ENCODE data around the gene TIMM29.

TIMM29 gene

GRCh38 chr19:10928563-10929401 lies at the start of gene TIMM29, which contains the start of gene YIPF2:
Gene TIMM29 (plus strand): TSS chr19:10928811. CDS start chr19:10928823, 12 bp downstream.
Gene YIPF2 (minus strand): TSS chr19:10928639. CDS start chr19:10928410, 229 bp downstream.
- peak; percentile 97 to 99 for DNase-seq

- no peak for DNase-seq
Measured at GRCh38 chr19:10881403-10882107, 47.1 kb upstream of the TIMM29 start.

- DNase-seq = no peak
Measured at GRCh38 chr19:10882108-10882457, 46.5 kb upstream of the TIMM29 start.

- no peak for DNase-seq
Measured at GRCh38 chr19:10884274-10884673, 44.3 kb upstream of the TIMM29 start.

- no peak for DNase-seq
Measured at GRCh38 chr19:10885201-10886169, 43.1 kb upstream of the TIMM29 start.

GRCh38 chr19:10887616-10888367 lies 40.8 kb upstream of the TIMM29 start:
- DNase-seq = no peak

- no peak for DNase-seq
Measured at GRCh38 chr19:10888421-10888866, 40.2 kb upstream of the TIMM29 start.

- no peak for DNase-seq
Measured at GRCh38 chr19:10889880-10890279, 38.7 kb upstream of the TIMM29 start.

DNA sequence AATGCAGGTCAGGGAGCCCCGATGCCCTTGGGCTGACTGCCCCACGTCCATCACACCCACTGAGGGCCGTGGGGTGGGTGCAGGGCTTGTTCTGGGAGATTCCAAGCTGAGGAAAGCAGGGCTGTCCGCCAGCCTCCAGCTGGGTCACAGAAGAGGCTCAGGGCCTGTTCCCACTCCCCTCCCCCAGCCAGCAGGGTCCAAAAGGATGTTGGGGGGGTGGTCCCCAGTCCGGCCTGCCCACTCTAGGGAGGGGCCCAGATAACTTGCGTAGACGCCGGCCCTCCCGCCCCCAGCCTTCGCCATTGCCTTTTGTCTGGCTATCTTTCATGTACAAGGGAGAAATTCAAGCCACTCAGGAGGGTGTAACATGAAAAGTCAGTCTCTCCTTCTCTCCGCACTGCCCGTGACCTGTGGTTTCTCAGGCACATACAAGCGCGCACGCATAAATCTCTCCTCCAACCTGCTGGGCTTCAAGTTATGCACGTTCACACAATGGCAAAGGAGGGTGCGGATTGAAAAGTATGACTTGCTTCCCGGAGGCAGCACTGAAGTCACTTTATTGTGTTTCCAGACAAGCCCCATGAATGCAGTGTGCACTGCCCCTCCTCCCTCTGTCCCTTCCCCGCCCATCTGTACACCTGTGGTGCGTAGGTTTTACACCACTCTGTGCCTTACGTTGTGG lies 37.1 kb upstream of the TIMM29 start:
- no peak for DNase-seq

DNA sequence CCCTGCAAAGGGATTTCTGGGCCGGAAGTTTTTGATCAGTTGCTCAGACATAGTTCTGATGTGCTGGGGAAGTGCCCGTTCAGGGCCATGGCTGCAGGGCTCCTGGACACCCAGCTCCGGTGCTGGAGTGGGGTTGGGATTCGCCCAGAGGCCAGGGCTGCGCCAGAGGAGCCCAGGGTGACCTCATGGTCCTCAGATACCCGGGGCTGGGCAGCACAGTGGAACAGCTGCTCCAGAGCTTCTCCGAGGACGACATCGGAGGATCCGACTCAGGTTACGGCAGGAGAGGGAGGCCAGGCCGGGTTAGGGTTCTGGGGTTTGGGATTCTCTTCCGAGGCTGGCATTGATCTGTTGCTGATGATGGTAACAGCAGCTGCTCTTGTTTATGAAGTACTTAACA lies 36.4 kb upstream of the TIMM29 start:
- no peak for DNase-seq

- DNase-seq = no peak
Measured at GRCh38 chr19:10894911-10895213, 33.7 kb upstream of the TIMM29 start.

DNA sequence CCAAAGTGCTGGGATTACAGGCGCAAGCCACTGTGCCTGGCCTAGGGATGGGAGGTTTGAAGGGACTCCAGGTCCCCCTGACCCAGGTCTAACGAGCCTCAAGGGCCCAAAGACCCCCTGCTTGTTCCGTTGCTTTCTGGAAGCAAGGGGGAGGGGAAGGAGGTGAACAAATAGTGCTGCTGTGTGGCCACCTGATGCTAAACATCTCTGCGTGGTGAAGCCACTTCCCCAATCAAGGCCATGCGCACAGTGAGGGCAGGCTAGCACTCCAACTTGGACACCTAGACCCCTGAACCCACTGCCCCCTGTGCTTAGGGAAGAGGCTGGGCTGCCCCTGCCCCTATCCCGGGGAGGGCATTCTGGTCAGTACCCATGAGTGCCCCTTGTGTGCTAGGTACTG lies 33.2 kb upstream of the TIMM29 start:
- no peak for DNase-seq

DNA sequence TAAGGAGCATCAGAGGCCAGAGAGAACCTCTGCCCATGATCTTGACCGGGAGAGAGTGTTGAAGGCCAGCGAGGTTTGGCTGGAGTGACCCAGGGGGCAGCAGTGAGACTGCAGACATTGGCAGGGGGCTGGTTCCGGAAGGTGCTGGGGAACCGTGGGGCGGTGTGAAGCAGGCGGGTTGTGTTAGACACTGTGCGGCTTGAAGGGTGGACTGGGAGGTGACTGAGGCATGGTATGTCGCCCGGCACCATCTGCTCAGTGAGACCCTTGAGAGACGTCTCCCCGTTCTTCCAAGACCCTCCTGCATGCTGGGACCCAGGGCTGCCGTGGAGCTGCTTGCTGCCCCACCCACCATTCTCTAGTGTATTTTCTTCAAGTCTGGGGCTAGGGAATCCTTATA lies 32.7 kb upstream of the TIMM29 start:
- DNase-seq = no peak

DNA sequence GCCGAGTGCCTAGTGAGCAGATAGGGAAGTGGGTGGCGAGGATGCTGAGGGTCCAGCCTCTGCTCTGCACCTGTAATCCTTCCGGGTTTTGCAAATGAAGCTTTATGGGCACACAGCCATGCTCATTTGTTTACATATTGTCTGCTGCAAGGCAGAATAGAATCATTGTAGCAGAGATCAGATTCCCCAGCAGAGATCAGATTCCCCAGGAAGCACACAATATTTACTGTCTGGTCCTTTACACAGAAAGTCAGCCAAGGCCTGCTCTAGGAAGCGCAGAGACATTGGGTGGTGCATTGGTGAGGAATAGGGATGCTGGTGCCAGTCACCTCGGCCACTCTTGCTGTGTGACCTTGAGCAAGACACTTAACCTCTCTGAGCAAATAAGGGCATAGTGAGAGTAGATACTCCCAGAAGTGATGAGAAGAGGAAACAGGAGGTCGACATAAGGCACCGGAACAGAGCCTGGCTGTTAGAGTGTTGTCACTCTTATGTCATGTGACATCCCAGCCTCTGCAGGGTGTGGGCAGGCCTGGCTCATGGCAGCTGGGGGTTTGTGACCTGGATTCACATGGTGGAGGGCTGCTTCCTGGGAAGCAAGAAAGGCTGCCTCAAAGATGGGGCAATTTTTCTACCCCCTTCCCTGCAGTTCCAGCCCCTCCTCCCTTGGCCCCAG lies 31.6 kb upstream of the TIMM29 start:
- no peak for DNase-seq

DNA sequence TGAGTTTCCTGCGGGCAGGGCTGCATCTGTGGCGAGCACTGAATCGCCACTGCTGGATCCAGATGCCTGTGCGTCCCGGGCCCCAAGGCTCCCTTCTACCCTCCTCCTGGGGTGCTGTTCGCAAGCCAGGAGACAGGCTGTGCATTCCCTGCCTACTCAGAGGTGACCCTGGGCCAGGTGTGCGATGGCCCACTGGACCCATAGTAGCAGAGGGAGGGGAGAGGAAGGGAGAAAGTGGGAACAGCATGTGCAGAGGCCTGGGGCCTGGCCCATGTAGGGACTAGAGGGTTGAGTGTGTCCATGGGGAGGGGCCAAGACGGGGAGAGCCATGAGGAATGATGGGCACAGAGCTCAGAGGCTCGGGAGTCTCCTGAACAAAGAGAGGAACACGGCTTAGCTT lies 30.0 kb upstream of the TIMM29 start:
- DNase-seq = no peak

DNA sequence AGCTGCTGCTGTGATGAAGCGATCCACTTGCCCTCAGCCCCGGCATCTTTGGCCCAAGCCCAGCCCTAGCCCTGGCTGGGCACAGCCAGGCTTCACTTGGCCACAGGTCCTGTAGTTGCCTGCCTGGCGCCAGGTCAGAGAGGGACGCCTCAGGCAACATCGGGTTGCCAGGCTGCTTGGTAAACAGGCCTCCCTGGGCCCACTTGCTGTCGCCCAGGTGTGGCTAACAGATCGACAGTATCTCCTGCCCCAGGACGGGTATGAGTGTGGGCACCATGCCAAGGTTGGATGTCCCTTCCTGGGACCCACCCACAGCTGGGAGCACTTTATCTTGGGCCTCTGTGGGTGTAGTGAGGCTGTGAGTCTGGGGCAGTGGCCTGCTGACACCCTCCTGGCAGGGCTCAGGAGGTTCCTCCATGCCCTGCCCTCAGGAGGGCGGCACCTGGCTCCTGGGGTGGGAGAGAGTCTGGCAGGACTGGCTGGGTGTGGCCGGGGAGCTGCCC lies 29.4 kb upstream of the TIMM29 start:
- DNase-seq = peak in 1 of 2 experiments; percentile 57

DNA sequence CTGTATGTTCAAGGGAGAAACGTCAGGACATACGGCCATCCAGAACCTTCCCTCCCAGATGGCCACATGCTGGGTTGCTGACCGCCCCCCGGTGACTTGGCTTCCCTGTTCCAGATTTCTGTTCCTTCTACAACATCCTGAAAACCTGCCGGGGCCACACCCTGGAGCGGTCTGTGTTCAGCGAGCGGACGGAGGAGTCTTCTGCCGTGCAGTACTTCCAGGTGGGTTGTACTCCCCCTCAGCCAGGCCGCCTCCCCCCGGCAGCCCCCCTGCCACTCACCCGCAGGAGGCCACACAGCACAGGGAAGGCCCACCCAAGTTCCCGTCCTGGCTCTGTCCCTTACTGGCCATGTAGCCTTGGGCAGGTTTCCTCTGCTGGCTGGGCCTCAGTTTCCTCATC lies 20.7 kb upstream of the TIMM29 start:
- no peak for DNase-seq

DNA sequence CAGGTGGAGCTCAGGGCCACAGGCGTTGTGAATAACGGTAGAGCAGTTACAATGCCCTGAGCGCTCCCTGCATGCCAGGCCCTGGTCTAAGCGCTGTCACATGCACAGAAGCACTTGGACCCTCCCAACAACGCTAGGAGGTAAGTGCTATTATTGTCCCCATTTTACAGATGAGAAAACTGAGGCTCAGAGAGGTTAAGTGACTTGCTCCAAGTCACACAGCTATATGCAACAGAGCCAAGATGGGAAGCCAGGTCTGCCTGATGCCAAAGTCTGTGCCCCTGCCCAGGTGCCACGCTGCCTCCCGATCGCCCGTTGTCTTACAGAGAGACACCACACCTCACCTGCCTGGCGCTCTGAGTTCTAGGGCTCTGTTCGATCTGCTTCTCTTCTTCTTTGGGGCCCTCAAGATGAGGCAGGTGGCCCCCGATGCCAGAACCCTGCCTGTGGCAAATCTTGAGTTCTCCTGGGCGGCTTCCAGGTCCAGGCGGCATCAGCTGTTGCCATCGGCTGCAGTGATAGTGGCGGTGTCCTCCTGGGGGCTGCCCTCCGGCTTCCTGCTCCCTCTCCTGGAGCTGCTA lies 20.1 kb upstream of the TIMM29 start:
- no peak for DNase-seq

DNA sequence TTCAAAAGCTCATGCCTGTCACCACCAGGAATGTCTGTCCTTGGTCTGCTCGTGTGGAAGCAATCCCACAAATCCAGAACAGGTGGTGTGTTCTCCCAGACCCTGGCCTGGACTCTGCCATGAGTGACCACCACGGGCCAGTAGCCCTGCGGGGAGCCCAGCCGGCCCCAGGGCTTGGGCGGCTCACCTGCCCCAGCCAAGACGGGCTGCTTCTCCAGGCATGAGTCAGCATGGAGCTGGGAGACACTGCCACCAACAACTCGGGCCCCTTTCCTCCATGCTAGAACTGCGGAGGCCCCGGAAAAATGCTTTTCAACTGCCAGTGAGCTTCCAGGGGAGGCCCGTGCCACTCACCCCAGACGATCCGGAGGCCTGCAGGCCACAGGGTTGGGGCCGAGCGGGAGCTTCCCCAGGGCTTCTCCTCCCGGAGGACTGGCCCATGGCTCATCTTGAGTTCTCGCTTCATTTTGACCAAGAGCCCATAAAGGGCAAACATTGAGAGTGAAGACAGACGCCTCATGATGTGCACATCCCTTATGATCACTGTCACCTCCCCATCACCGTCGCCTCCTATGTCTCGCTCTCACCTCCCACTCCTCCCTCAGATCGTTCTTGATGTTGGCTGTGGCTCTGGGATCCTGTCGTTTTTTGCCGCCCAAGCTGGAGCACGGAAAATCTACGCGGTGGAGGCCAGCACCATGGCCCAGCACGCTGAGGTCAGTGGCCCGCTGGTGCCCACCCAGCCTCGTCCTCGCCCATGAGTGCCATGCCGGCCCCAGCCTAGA lies 16.8 kb upstream of the TIMM29 start:
- no peak for DNase-seq

- no peak for DNase-seq
Measured at GRCh38 chr19:10912619-10913018, 16.0 kb upstream of the TIMM29 start.

Data from NCI-H446 (cell line).